ENCODE measurements around the gene SRL.

- TF ChIP-seq CTCF (IDR thresholded peaks at IDR 0.05; ENCODE audit: control extremely low read depth in 1 of 3, insufficient read depth in 1 of 3, low read depth in 1 of 3, low read length in 3 of 3) (no peak), ZNF274 (IDR thresholded peaks at IDR 0.05; ENCODE audit: borderline replicate concordance, extremely low read depth, low read length) (no peak), POLR2AphosphoS5 (IDR thresholded peaks at IDR 0.05; ENCODE audit: low read depth, low read length) (no peak), SAP30 (IDR thresholded peaks at IDR 0.05; ENCODE audit: insufficient read depth, insufficient replicate concordance, low read length) (no peak), RFX5 (IDR thresholded peaks at IDR 0.05; ENCODE audit: borderline replicate concordance, low read depth, low read length) (no peak), FOSL1 (IDR thresholded peaks at IDR 0.05; ENCODE audit: insufficient read depth, low read depth, low read length) (no peak), POU5F1 (IDR thresholded peaks at IDR 0.05; ENCODE audit: low read depth, low read length) (no peak)
Observed at GRCh38 chr16:4175849-4176248, 66.0 kb downstream of the SRL start.

Measured in H1 (cell line).